GM20000 (cell line): ENCODE results near the gene HSF4.
A peak's percentile ranks its signal among the peaks of the same experiment; 100 is the strongest.

Experiments
- DNase-seq: peaks from one replicate; pipeline ENCODE4 v3.0.0; 2012; ENCODE audit warnings: low spot score
- CTCF ChIP-seq: IDR thresholded peaks from 2 replicates; pipeline ENCODE4 v1.5.1; 2012; ENCODE audit warnings: mild to moderate bottlenecking, control low read depth; ENCODE audit errors: extremely low read depth, missing control alignments

The HSF4 gene

GRCh38 chr16:67190041-67190440 is 25.5 kb downstream of the HSF4 start, which contains the start of gene EXOC3L1:
TSS of gene EXOC3L1 (minus strand) at chr16:67190136. CDS start at chr16:67189676, 460 bp downstream.
- DNase-seq: no peak
- no peak for TF ChIP-seq CTCF

GRCh38 chr16:67190448-67191399 is 26.2 kb downstream of the HSF4 start:
- no peak for DNase-seq
- TF ChIP-seq CTCF: no peak

- no peak for DNase-seq
- no peak for TF ChIP-seq CTCF
These were observed 27.0 kb downstream of the HSF4 start for GRCh38 chr16:67191411-67191994.

GRCh38 chr16:67191995-67192681 is 27.6 kb downstream of the HSF4 start, which contains the start of gene E2F4:
TSS of gene E2F4 (plus strand) at chr16:67192155. CDS start at chr16:67192228, 73 bp downstream.
- peak; percentile 98 for DNase-seq
- no peak for TF ChIP-seq CTCF

GRCh38 chr16:67192781-67193361 is 28.3 kb downstream of the HSF4 start:
- no peak for TF ChIP-seq CTCF
- no peak for DNase-seq

GRCh38 chr16:67193536-67193935 is 29.0 kb downstream of the HSF4 start:
- no peak for TF ChIP-seq CTCF
- DNase-seq: no peak
